DLD1 (cell line): ENCODE measurements around the gene IMMP2L.

ENCODE experiments used
- in situ Hi-C: cut with HindIII; loops from 2 replicates; pipeline ENCODE4 v1.10.0; 2017; ENCODE audit warnings: low sequenced_read_pairs

Gene IMMP2L

DNA sequence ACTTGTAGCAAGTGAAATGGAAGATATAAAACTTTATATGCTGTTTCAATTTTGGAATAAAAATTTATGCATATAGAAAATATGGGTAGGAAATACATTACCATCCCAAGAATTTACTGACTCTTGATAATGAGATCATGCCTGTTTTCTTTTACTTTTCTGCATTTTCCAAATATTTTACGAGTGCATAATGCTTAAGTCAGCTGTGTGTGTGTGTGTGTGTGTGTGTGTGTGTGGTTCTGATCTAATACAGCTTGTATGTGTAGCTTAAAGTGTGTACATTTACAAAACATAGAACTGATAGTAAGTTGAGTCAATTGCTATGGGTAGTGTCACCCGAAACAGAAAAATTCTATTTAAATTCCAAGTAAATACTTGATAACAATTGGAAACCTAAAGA, 787.2 kb downstream of the IMMP2L start:
- in situ Hi-C loops: no loop called here

GRCh38 chr7:110774071-110774470, 788.2 kb downstream of the IMMP2L start:
- in situ Hi-C loops: no loop called here

DNA sequence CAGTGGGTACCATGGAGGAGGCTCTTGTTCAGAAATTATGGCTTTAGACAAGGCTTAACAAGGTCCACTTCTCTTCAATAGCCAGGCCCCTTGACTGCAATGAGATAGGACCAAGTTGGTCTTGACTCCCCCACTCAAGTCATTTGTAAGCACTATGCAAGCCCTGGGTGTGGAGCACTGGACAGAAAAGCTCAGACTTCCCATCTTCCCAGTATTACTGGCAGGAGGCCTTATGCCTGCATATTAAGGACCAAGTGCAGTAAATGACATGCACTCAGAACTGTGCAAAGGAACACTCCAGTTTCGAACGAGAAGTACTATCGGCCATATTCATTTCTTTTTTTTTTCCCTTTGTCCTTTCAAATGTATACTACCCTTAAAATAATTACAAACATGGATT, 789.7 kb downstream of the IMMP2L start:
- in situ Hi-C loops: no loop called here

GRCh38 chr7:110771717-110772116, 790.6 kb downstream of the IMMP2L start:
- in situ Hi-C loops: no loop called here

GRCh38 chr7:110767550-110768110, 794.7 kb downstream of the IMMP2L start:
- in situ Hi-C loops: no loop called here

DNA sequence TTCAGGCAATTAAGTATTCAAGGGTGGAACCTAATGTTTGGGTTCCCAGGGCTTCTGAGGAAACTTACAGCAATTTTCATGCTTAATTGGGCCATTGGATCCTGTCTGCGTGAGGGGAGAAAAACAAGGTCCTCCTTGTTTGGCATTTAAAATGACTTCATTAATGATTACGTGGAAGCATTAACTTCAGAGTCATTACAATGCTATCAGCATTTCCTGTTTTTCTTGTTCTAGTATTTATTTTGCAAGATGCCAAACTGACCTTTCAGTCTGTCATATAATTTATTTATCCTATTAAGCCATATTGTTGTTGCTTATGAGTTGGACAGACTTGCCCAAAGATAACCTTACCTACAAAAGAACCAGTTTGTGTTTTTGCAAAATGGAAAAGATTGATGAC, 795.4 kb downstream of the IMMP2L start:
- in situ Hi-C loops: no loop called here

- in situ Hi-C loops: no loop called here
Measured at GRCh38 chr7:110764852-110765251, 797.4 kb downstream of the IMMP2L start.

DNA sequence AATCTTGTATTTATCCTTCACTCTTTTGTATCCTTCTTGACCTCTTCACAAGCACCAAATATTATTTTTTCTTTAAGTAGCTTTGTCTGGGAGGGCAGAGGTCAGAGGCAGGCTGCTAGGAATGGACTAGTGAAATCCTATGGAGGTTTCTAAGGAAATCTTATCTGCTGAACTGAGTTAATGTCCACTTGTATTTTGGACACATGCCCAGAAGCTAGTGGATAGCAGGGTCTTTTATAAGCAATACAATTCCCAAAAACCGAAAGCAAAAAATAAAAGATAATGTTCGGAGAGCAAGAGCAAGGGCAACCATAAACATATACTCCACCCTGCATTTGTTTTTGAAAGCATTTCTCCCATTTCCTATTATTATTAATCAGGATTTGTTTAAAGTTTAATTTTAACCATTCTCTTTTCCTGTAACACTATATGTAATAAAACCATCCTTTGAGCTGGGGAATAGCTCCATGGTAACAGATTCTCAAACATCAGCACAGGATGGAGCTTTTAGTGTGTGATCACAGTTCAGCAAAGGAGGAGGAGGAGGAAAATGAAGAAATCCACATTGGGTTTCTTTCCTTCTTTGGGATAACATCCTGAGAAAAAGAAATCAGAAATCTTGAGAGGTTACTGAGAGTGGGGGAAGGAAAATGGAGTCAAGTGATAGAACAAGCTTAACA, 799.6 kb downstream of the IMMP2L start:
- in situ Hi-C loops: no loop called here

DNA sequence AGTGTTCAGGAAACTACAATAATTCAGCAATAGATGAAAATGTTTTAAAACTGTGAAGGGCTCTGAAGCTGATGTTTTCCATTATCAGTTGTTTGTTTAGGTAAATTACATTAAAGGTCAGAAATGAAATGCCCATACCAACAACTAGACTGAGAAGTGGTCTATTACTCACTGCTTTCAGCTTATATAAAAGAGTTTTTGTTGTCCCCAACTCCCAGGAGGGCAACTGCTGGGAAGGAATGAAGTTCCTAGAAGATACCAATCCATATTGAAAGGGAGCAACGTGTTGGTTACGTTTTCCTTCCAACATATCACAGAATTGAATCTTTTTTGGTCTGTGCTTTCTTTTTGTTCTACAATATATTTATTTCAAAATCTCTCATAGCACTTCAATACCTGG, 802.0 kb downstream of the IMMP2L start:
- in situ Hi-C loops: no loop called here

- in situ Hi-C loops: no loop called here
Measured at GRCh38 chr7:110759069-110759468, 803.2 kb downstream of the IMMP2L start.

DNA sequence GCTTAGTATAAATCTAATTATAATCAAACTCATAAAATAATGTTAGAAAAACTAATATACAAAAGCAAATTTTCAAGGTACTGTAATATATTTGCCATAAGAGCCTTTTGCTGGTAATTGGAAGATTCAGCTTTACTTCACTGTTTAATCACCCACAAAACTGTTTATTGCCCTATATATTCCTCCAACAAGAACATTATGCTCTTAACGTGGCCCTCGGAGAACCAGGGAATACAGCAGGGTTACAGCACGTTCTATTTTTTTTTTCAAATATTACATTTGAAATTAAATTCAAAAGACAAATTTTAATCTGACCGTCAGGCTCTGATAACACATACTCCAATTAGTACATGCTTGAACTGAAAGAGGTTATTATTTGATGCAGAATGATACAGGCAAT, 807.6 kb downstream of the IMMP2L start:
- in situ Hi-C loops: no loop called here

GRCh38 chr7:110750931-110751605, 811.2 kb downstream of the IMMP2L start:
- in situ Hi-C loops: no loop called here

- in situ Hi-C loops: no loop called here
Measured at GRCh38 chr7:110733221-110733620, 829.1 kb downstream of the IMMP2L start.

GRCh38 chr7:110724811-110725210, 837.5 kb downstream of the IMMP2L start:
- in situ Hi-C loops: no loop called here

DNA sequence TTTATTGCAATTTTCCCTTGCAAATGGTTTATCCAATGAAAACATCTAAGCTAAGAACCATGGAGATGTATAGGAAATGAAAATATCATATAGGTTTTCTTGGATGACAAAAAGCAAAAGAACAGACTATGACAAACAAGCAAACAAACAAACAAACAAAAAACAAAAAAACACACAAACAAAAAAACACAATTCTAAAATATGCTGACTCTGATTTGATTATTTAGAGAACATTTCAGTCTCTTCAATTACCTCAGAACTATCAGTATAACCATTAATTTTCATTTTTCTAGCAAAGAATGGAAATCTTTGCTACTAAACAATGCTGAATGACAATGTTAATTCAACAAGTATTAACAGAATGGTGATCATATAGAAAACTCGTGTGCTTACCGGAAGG, 840.9 kb downstream of the IMMP2L start:
- in situ Hi-C loops: no loop called here

- in situ Hi-C loops: no loop called here
Measured at GRCh38 chr7:110720626-110721025, 841.7 kb downstream of the IMMP2L start.

DNA sequence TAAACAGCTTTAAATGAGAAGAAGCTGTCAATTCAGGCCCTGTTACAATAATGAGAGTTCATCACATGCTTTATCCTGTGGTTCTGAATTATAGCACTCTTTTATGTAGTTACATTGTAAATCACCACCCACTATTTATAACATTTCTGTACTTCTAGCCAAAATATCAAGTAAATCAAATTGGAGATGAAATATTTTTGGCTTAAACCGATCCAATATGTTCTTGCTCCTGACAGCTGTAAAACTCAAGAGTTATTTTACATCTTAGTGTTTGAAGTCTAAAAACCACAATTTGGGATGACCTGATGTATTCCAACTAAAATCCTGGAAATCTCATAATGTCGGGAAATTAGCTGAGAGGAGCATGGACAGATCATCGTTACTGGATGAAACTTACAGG, 842.6 kb downstream of the IMMP2L start:
- in situ Hi-C loops: no loop called here

- in situ Hi-C loops: no loop called here
Measured at GRCh38 chr7:110718503-110719205, 843.6 kb downstream of the IMMP2L start.

DNA sequence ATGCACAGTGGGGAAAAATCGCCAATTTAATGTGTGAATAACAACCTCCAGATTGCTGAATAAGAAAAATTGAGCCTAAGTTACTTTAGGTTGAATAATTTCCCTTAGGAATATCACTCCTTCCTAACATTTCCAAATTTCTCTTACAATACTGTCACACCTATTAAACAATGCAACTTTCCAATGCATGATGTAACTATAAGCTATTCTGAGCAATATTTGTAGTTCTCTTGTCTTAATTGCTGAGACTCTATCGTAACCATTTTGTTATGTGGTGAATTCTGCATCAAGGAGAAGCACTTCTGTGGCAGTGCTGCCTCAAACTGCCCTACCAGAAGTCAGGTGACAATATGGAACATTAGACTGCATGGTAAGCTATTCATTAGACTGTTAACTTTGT, 858.1 kb downstream of the IMMP2L start:
- in situ Hi-C loops: no loop called here

GRCh38 chr7:110698576-110698975, 863.7 kb downstream of the IMMP2L start:
- in situ Hi-C loops: no loop called here

- in situ Hi-C loops: no loop called here
Measured at GRCh38 chr7:110693344-110693743, 868.9 kb downstream of the IMMP2L start.

DNA sequence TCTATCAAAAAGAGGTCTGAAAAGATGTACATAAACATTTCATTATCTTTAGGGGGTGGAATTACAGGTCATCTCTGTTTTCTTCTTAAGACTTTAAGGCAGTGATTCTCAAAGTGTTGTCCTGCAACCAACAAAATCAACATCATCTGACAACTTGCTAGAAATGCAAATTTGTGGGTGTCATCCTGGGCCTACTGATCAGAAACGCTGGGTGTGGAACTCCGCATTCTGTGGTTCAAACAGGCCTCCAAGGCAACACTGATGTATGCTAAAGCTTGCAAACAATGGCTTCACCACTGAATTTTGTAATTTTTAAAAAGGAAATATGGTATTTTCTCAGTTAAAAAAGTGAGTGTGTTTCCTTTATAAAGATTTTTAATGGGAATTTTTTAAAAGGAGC, 873.4 kb downstream of the IMMP2L start:
- in situ Hi-C loops: no loop called here
